Measurements from ENCODE around the gene PIP4K2A.

Gene PIP4K2A

GRCh38 chr10:22504766-22505165 is 209.6 kb downstream of the PIP4K2A start:
- no peak for TF ChIP-seq ZC3H10 (CRISPR knock-in tag; IDR thresholded peaks at IDR 0.05)
- TF ChIP-seq ISL1 (CRISPR knock-in tag; IDR thresholded peaks at IDR 0.05), result no peak
- TF ChIP-seq PPARA (CRISPR knock-in tag; IDR thresholded peaks at IDR 0.05; ENCODE audit: borderline replicate concordance), result no peak
- no peak for TF ChIP-seq ESRRG (CRISPR knock-in tag; IDR thresholded peaks at IDR 0.05)
- no peak for TF ChIP-seq ZFP3 (CRISPR knock-in tag; IDR thresholded peaks at IDR 0.05)
- TF ChIP-seq CSRNP3 (CRISPR knock-in tag; IDR thresholded peaks at IDR 0.05), result no peak
- TF ChIP-seq ZNF8 (CRISPR knock-in tag; IDR thresholded peaks at IDR 0.05), result no peak
- TF ChIP-seq ARNTL (CRISPR knock-in tag; IDR thresholded peaks at IDR 0.05; ENCODE audit: borderline replicate concordance, low read depth), result no peak
- no peak for TF ChIP-seq POU6F1 (CRISPR knock-in tag; IDR thresholded peaks at IDR 0.05; ENCODE audit: borderline replicate concordance, low read depth)
- ATAC-seq, result no peak

GRCh38 chr10:22503315-22504088 is 210.9 kb downstream of the PIP4K2A start:
- TF ChIP-seq CREB5 (CRISPR knock-in tag; IDR thresholded peaks at IDR 0.05; ENCODE audit: low read depth), result no peak
- TF ChIP-seq TCF4 (CRISPR knock-in tag; IDR thresholded peaks at IDR 0.05; ENCODE audit: borderline replicate concordance), result no peak
- TF ChIP-seq POU6F1 (CRISPR knock-in tag; IDR thresholded peaks at IDR 0.05; ENCODE audit: borderline replicate concordance, low read depth), result no peak
- TF ChIP-seq RARB (CRISPR knock-in tag; IDR thresholded peaks at IDR 0.05), result no peak
- TF ChIP-seq BACH2 (CRISPR knock-in tag; IDR thresholded peaks at IDR 0.05; ENCODE audit: borderline replicate concordance), result no peak
- TF ChIP-seq PATZ1 (CRISPR knock-in tag; IDR thresholded peaks at IDR 0.05; ENCODE audit: borderline replicate concordance), result no peak
- TF ChIP-seq ZC3H10 (CRISPR knock-in tag; IDR thresholded peaks at IDR 0.05), result no peak
- TF ChIP-seq ZFP3 (CRISPR knock-in tag; IDR thresholded peaks at IDR 0.05), result no peak
- no peak for TF ChIP-seq SNAI2 (CRISPR knock-in tag; IDR thresholded peaks at IDR 0.05)
- TF ChIP-seq TOX (CRISPR knock-in tag; IDR thresholded peaks at IDR 0.05; ENCODE audit: borderline replicate concordance), result no peak
- ATAC-seq, result no peak

GRCh38 chr10:22501863-22502262 is 212.5 kb downstream of the PIP4K2A start:
- no peak for ATAC-seq
- no peak for TF ChIP-seq CREB5 (CRISPR knock-in tag; IDR thresholded peaks at IDR 0.05; ENCODE audit: low read depth)
- TF ChIP-seq ZFP30 (CRISPR knock-in tag; IDR thresholded peaks at IDR 0.05), result no peak
- TF ChIP-seq ZNF70 (CRISPR knock-in tag; IDR thresholded peaks at IDR 0.05), result no peak
- no peak for TF ChIP-seq ZFP3 (CRISPR knock-in tag; IDR thresholded peaks at IDR 0.05)
- no peak for TF ChIP-seq ARNTL (CRISPR knock-in tag; IDR thresholded peaks at IDR 0.05; ENCODE audit: borderline replicate concordance, low read depth)
- no peak for TF ChIP-seq BACH2 (CRISPR knock-in tag; IDR thresholded peaks at IDR 0.05; ENCODE audit: borderline replicate concordance)
- TF ChIP-seq ZC3H10 (CRISPR knock-in tag; IDR thresholded peaks at IDR 0.05), result no peak
- no peak for TF ChIP-seq ZNF565 (CRISPR knock-in tag; conservative IDR thresholded peaks at IDR 0.05; ENCODE audit: low read depth)
- TF ChIP-seq PATZ1 (CRISPR knock-in tag; IDR thresholded peaks at IDR 0.05; ENCODE audit: borderline replicate concordance), result no peak
- no peak for TF ChIP-seq ISL1 (CRISPR knock-in tag; IDR thresholded peaks at IDR 0.05)
- TF ChIP-seq TOX (CRISPR knock-in tag; IDR thresholded peaks at IDR 0.05; ENCODE audit: borderline replicate concordance), result no peak
- TF ChIP-seq TCF4 (CRISPR knock-in tag; IDR thresholded peaks at IDR 0.05; ENCODE audit: borderline replicate concordance), result no peak
- no peak for TF ChIP-seq PPARA (CRISPR knock-in tag; IDR thresholded peaks at IDR 0.05; ENCODE audit: borderline replicate concordance)
- no peak for TF ChIP-seq CSRNP3 (CRISPR knock-in tag; IDR thresholded peaks at IDR 0.05)
- no peak for TF ChIP-seq RARB (CRISPR knock-in tag; IDR thresholded peaks at IDR 0.05)

All from SK-N-SH treated with all-trans-retinoic acid at 6 μM for 48 hours (cell line).